ENCODE data around the gene RTN4RL2. TPM values are rescaled to one million over a fixed set of nuclear protein-coding genes. Genes with fewer than 3 reads are reported as not detected.

Gene RTN4RL2
- total RNA-seq, 4 donors from 2014 or later: 0.64 to 4.8 (median 3.2) TPM

DNA sequence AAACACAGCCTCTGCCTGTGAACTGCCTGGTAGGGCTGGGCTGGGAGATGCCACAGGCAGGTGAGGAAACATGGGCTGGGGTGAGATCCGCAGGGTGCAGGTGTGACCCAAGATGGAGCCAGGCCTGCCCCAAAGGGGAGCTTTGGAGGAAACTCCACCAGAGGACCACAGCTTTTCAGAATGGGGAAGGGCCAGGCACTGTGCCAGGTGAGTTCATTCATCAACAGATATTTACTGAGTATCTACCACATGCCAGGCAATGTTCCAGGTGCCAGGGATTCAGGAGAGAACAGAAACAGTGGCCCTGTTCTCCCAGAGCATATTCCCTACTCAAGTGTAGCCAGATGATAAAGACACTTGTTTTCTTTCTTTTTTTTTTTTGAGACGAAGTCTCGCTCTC is 11.2 kb downstream of the RTN4RL2 start:
- no peak overlapping the region for H3K4me3 ChIP-seq

DNA sequence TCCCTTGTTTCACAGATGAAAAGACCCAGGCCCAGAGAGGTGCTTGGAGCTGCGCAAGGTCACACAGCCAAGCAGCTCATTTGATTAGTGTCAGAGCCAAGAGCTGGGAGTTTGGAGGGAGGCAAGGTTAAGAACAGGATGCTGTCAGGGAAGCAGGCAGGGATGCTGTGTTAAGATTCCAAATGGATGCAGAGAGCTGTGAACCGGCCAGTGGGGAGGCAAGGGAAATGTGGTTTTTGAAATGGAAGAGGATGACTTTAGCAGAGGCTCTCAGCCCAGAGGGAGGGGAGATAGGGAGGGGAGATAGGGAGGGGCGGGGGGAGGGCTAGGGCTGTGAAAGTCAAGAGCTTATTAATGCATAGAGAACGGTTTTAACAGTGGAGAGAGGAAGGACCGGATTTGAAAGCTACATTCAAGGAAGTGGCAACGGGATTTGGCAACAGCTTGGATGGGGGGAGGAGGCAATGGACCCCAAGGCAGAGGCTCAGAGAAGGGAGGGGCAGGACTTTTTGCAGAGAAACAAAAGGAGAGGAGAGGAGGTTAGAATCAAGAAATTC is 13.0 kb downstream of the RTN4RL2 start:
- 67% methylated on average over 6 of the region's 6 CpGs for WGBS
- H3K9me3 ChIP-seq: no peaks in the 10 kb centered on the region

More for the DNA sequence above, 11.2 kb downstream of the RTN4RL2 start:
- DNase-seq (ENCODE audit: low spot score in 2 of 2): no peak
- Histone ChIP-seq H3K27ac (no peak overlapping the region), H3K27me3 (no peaks in the 10 kb centered on the region), H3K36me3 (no peaks in the 10 kb centered on the region), H3K4me1 (peaks cover 17% of the 10 kb centered on the region), H3K9me3 (no peaks in the 10 kb centered on the region)
- WGBS: 72% methylated on average over 3 of the region's 3 CpGs
- no peak for TF ChIP-seq EP300 (IDR thresholded peaks at IDR 0.05)
- TF ChIP-seq, protein P1, sequence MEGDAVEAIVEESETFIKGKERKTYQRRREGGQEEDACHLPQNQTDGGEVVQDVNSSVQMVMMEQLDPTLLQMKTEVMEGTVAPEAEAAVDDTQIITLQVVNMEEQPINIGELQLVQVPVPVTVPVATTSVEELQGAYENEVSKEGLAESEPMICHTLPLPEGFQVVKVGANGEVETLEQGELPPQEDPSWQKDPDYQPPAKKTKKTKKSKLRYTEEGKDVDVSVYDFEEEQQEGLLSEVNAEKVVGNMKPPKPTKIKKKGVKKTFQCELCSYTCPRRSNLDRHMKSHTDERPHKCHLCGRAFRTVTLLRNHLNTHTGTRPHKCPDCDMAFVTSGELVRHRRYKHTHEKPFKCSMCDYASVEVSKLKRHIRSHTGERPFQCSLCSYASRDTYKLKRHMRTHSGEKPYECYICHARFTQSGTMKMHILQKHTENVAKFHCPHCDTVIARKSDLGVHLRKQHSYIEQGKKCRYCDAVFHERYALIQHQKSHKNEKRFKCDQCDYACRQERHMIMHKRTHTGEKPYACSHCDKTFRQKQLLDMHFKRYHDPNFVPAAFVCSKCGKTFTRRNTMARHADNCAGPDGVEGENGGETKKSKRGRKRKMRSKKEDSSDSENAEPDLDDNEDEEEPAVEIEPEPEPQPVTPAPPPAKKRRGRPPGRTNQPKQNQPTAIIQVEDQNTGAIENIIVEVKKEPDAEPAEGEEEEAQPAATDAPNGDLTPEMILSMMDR (IDR thresholded peaks at IDR 0.05): no peak
- no peak for TF ChIP-seq POLR2A (IDR thresholded peaks at IDR 0.05)
- no peak for TF ChIP-seq POLR2AphosphoS5 (IDR thresholded peaks at IDR 0.05)

DNA sequence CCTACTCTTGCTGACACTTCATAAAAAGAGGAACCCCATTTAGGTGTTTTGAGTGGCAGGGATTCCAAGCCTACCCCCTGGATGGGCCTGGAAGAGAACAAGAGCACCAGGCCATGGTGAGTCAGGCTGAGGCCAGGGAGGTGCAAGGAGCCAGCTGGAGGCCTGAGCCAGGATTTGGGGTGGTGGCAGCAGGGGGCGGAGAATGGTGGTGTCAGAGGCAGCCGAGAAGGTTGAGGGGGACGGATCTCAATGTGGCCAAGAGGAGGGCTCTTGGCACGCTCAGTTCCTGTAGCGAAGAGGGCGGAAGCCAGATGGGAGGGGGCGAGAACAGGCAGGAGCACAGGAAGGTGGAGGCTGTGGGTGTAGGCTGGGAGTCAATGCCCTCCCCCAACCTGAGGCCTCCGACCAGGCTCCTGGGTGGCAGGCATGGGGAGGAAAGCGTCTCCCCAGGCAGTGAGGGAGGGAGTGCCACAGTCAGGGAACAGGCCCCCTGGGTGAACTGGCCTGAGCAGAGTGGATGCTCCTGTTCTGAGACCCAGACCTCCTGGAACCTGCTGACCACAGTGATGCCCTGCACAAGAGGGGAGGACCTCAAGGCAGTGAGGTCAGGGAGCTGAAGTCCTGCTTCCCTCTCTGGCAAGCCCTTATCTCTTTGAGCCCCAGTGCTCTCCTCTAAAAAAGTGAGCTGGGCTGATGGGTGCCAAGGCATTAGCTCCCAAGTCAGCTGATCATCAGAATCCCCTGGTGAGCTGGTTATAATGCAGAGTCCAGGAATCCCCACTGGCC is 13.9 kb downstream of the RTN4RL2 start:
- no peak for DNase-seq (ENCODE audit: low spot score in 2 of 2)
- Histone ChIP-seq H3K9me3 (no peaks in the 10 kb centered on the region), H3K4me3 (no peak overlapping the region), H3K4me1 (peaks cover 23% of the 10 kb centered on the region), H3K27ac (no peak overlapping the region), H3K27me3 (no peaks in the 10 kb centered on the region), H3K36me3 (no peaks in the 10 kb centered on the region)
- 46% methylated on average over 9 of the region's 9 CpGs for WGBS
- TF ChIP-seq, protein P1 (IDR thresholded peaks at IDR 0.05): no peak
- TF ChIP-seq EP300 (IDR thresholded peaks at IDR 0.05) (no peak), POLR2A (IDR thresholded peaks at IDR 0.05) (no peak), POLR2AphosphoS5 (IDR thresholded peaks at IDR 0.05) (no peak)

More for the DNA sequence above, 13.0 kb downstream of the RTN4RL2 start:
- DNase-seq (ENCODE audit: low spot score in 2 of 2): no peak
- peaks cover 23% of the 10 kb centered on the region for H3K4me1 ChIP-seq
- TF ChIP-seq, protein P1 (IDR thresholded peaks at IDR 0.05): no peak
- TF ChIP-seq POLR2A (IDR thresholded peaks at IDR 0.05): no peak
- TF ChIP-seq EP300 (IDR thresholded peaks at IDR 0.05): no peak
- TF ChIP-seq POLR2AphosphoS5 (IDR thresholded peaks at IDR 0.05): no peak
- H3K36me3 ChIP-seq: no peaks in the 10 kb centered on the region
- H3K4me3 ChIP-seq: no peak overlapping the region
- no peak overlapping the region for H3K27ac ChIP-seq
- no peaks in the 10 kb centered on the region for H3K27me3 ChIP-seq

DNA sequence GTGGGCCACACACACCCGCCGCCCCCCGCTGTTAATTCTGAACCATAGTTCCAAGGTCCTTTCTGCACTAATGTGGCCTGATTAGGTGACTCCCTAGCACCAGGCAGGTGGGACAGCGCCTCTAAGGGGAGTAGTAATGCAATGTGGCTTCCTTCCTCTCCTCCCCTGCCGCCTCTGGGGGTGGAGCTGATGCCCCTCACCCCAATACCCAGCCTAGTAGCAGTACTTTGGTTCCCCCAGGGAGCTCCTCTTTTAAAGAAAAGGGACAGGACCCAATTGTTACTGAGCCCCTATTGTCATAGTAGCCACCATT is 14.4 kb downstream of the RTN4RL2 start:
- Histone ChIP-seq H3K27me3 (no peaks in the 10 kb centered on the region), H3K9me3 (no peaks in the 10 kb centered on the region), H3K4me1 (peaks cover 23% of the 10 kb centered on the region), H3K27ac (no peak overlapping the region), H3K36me3 (no peaks in the 10 kb centered on the region), H3K4me3 (no peak overlapping the region)
- WGBS: 83% methylated on average over 5 of the region's 5 CpGs
- TF ChIP-seq POLR2AphosphoS5 (IDR thresholded peaks at IDR 0.05) (no peak), POLR2A (IDR thresholded peaks at IDR 0.05) (no peak)
- DNase-seq (ENCODE audit: low spot score in 2 of 2): no peak

DNA sequence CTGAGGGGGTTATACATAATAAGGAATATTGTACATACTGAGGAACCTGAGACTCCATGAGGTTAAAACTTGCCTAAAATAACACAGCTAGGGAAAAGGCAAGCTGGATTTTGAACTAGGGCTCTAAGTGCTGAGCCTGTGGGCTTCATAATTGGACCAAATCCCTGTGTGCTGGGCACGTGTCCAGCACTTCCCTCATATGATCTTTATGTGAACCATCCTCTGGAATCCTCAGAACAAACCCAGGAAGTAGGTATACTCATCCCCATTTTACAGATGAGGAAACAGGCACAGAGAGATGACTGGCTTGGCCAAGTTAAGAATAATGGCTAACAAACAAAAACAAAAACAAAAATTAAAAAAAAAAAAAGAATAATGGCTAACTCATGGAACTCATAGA is 14.9 kb downstream of the RTN4RL2 start:
- WGBS: 38% methylated on average over 1 of the region's 1 CpG
- TF ChIP-seq POLR2AphosphoS5 (IDR thresholded peaks at IDR 0.05) (no peak), EP300 (IDR thresholded peaks at IDR 0.05) (no peak), POLR2A (IDR thresholded peaks at IDR 0.05) (no peak)
- TF ChIP-seq, protein P1 (IDR thresholded peaks at IDR 0.05): no peak
- DNase-seq (ENCODE audit: low spot score in 2 of 2): no peak
- peaks cover 23% of the 10 kb centered on the region for H3K4me1 ChIP-seq
- H3K27me3 ChIP-seq: no peaks in the 10 kb centered on the region
- H3K36me3 ChIP-seq: no peaks in the 10 kb centered on the region
- no peak overlapping the region for H3K4me3 ChIP-seq
- no peaks in the 10 kb centered on the region for H3K9me3 ChIP-seq
- H3K27ac ChIP-seq: no peak overlapping the region
